Putamen (tissue), 1 donor: ENCODE measurements around the gene DHX57.

Experiments
- DNase-seq: peaks from one replicate; pipeline ENCODE4 v3.0.0-alpha.2; 2016; ENCODE audit warnings: low spot score

The DHX57 gene

GRCh38 chr2:38875576-38876367, at the start of gene DHX57, which contains the start of gene MORN2:
Gene DHX57, minus strand, starts transcription at chr2:38875934. Its CDS starts 7,529 bp downstream, at chr2:38868405.
Gene MORN2, plus strand, starts transcription at chr2:38875976.
- DNase-seq = peak; percentile 82

GRCh38 chr2:38922902-38923301, 47.2 kb upstream of the DHX57 start:
- peak; percentile 67 for DNase-seq

- no peak for DNase-seq
Measured at GRCh38 chr2:38922389-38922788, 46.7 kb upstream of the DHX57 start.

GRCh38 chr2:38912619-38913018, 36.9 kb upstream of the DHX57 start:
- DNase-seq = no peak

- no peak for DNase-seq
Measured at GRCh38 chr2:38911191-38911590, 35.5 kb upstream of the DHX57 start.

GRCh38 chr2:38909872-38910271, 34.1 kb upstream of the DHX57 start:
- DNase-seq = no peak

- DNase-seq = no peak
Measured at GRCh38 chr2:38907743-38908562, 32.2 kb upstream of the DHX57 start.

GRCh38 chr2:38907242-38907641, 31.5 kb upstream of the DHX57 start:
- DNase-seq = no peak

- DNase-seq = no peak
Measured at GRCh38 chr2:38905251-38905650, 29.5 kb upstream of the DHX57 start.

GRCh38 chr2:38900726-38901125, 25.0 kb upstream of the DHX57 start:
- DNase-seq = no peak

GRCh38 chr2:38898256-38898655, 22.5 kb upstream of the DHX57 start:
- no peak for DNase-seq

GRCh38 chr2:38892819-38893218, 17.1 kb upstream of the DHX57 start:
- no peak for DNase-seq

- no peak for DNase-seq
Measured at GRCh38 chr2:38889575-38889974, 13.8 kb upstream of the DHX57 start, which contains the start of gene ARHGEF33. Gene ARHGEF33, plus strand, starts transcription at chr2:38889875. Its CDS starts 29,573 bp downstream, at chr2:38919448.

GRCh38 chr2:38889045-38889444, 13.3 kb upstream of the DHX57 start:
- no peak for DNase-seq

GRCh38 chr2:38887902-38888554, 12.3 kb upstream of the DHX57 start:
- no peak for DNase-seq

GRCh38 chr2:38887347-38887746, 11.6 kb upstream of the DHX57 start:
- DNase-seq = no peak

GRCh38 chr2:38886063-38886462, 10.3 kb upstream of the DHX57 start:
- no peak for DNase-seq

- DNase-seq = no peak
Measured at GRCh38 chr2:38876407-38876806, 673 bp upstream of the DHX57 start.

GRCh38 chr2:38875227-38875575, 533 bp downstream of the DHX57 start:
- peak; percentile 1 for DNase-seq

- no peak for DNase-seq
Measured at GRCh38 chr2:38873763-38874162, 2.0 kb downstream of the DHX57 start.

- no peak for DNase-seq
Measured at GRCh38 chr2:38871432-38871831, 4.3 kb downstream of the DHX57 start.

GRCh38 chr2:38866773-38867443, 8.8 kb downstream of the DHX57 start:
- DNase-seq = no peak
